CD1c-positive myeloid dendritic cell (primary cell): ENCODE data around the gene MSH3.

Experiments used
- DNase-seq: peaks from one replicate; pipeline ENCODE4 v3.0.0-alpha.2; 2016; ENCODE audit errors: extremely low spot score

MSH3 gene

GRCh38 chr5:80905405-80905804, 251.0 kb downstream of the MSH3 start:
- DNase-seq, result no peak

- DNase-seq, result no peak
Observed at GRCh38 chr5:80912479-80912878, 258.0 kb downstream of the MSH3 start.

DNA sequence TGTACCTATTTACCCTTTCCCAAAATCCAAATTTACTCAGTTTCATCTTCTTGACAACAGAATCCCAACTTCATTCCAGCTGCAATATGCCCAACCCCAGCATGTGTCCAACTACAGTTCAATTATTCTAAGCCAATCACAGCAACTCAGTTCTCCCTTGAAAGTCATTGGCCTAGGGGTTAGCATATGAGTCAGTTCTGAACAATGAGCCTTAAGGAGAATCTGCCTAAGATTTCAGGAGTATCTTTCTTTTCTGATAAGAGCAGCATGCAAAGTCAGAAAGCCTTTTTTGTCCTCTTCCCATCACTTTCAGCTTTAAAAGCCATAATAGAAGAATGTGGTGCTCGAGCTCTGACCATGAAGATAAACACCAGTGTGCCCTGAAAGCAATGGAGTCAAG, 261.3 kb downstream of the MSH3 start:
- DNase-seq, result no peak

DNA sequence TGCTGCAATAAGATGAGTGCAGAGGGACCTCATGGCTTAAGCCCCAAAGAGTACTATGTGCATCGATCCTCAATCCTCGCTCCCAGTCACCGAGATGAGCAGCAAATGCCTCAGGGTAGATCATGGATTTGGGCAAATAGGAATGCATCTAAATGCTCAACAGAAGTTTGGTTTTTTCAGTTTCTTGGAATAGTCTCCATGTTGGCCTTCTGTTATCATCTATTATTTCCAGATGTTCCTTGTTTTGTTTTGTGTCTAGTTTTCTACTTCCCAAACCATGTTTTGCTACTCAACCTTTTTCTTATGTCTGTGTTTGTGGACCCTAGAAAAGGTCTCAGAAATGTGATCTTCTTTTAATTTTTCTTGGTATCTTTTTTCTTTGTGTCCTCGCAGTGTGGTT, 262.2 kb downstream of the MSH3 start:
- DNase-seq, result no peak

DNA sequence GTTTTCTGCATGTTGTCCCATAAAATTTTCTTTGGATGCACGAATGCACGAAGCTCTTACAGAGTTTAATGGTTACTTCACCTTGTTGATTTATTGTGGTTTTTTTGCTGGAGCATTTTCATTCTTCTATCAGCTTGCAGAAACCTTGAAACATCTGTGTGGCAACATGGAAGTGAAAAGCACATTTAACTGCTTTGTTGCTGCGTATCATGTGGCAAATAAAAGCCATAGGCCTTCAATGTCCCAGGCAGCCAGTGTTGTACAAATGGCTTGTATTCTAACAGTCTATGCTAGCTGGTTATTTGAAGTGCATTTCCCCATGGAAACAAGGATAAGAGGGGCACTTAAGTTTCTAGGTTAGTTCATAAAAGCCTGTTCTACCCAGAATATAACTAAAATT, 263.2 kb downstream of the MSH3 start:
- no peak for DNase-seq

- DNase-seq, result no peak
Observed at GRCh38 chr5:80919678-80920196, 265.3 kb downstream of the MSH3 start.

- no peak for DNase-seq
Observed at GRCh38 chr5:80920333-80920732, 265.9 kb downstream of the MSH3 start.

- DNase-seq, result no peak
Observed at GRCh38 chr5:80921026-80921425, 266.6 kb downstream of the MSH3 start.

DNA sequence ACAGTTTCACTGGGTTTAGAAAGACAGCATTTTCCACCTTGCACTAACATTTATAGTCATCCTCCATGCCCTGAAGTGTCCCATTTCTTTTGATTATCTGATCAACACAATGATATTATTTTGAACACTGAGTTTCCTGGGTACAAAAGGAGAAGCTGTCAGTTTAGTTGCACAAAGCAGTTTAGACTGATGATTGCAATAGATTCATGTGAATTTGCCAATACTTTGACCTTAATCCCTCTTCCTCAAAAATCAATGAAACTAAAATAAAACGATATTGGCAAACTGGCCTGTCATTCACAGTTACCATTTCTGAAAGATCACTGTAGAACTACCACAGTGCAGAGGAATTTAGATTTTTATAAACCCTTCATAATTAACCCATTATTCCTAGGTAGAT, 271.5 kb downstream of the MSH3 start:
- peak; percentile 43 for DNase-seq
